ENCODE results near the gene ZMYND11. TPM values are rescaled to one million over a fixed set of nuclear protein-coding genes. Genes with fewer than 3 reads are reported as not detected.

ZMYND11 gene
- total and polyA plus RNA-seq, 7 donors = 21.5 to 138 (median 112) TPM

DNA sequence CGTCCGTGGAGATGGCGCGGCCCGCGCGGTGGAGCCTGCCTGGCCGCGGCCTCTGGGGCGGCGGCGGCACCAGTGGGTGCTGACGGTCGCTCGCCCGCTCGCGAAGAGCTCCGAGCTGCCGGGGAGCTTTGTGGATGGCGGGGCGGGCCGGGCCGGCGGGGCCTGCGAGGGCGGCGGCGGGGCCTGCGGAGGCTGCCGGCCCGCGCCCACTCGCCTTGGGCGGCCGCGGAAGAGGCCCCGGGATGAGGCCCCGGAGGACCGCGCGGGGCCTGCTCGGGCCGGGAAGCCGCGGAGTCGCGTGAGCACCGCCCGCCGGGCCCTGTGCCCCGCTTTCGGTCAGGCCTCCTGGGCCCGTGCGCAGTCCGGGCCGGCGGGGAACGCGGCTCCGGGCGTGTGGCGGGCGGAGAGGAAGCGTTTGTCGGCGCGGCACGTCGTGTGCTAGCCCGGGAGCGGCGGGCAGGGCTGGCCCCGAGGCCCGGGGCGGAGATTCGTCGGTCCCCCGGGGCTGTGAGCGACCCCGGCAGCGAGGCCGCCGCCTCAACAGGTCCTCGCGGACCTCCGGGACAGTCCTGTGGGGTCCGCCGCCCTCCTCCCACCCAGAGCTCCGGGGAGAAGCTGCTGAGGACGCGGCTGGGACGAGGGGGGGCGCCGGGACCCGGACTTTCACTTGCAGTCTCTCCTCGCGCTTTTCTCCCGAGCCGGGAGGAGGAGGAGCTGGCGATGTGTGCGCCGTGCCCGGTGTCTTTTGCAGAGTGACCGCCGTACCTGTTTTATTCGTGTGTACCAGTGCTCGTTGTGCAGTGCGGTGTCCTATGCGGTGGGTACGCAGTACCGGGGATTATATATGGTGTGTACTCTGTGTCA lies 578 bp downstream of the ZMYND11 start:
- Histone ChIP-seq H3K4me1 (peaks cover 0 to 61% (median 50%) of the 10 kb centered on the region in 4 donors), H3K36me3 (no peaks in the 10 kb centered on the region), H3K27ac (peak overlapping the region; percentile 94 to 100 (median 98)), H3K27me3 (no peaks in the 10 kb centered on the region), H3K4me3 (peak overlapping the region; percentile 83 to 94 (median 92)), H3K9me3 (no peaks in the 10 kb centered on the region)
- intact Hi-C loops (cut with DNase I) = no loop called here
- no peak for TF ChIP-seq CTCF (IDR thresholded peaks at IDR 0.05)
- no peak for TF ChIP-seq POLR2A (IDR thresholded peaks at IDR 0.05)
- TF ChIP-seq POLR2AphosphoS5 (IDR thresholded peaks at IDR 0.05) = peak in 3 of 4 donors; percentile 27 to 70 (median 52)
- WGBS, 2 donors = 0% methylated on average over 112 of the region's 112 CpGs
- peak; percentile 87 for DNase-seq

GRCh38 chr10:136465-136762 lies 1.2 kb downstream of the ZMYND11 start:
- no peaks in the 10 kb centered on the region for H3K36me3 ChIP-seq
- H3K4me3 ChIP-seq = peak overlapping the region; percentile 83 to 94 (median 92)
- no peaks in the 10 kb centered on the region for H3K27me3 ChIP-seq
- 3 to 14% methylated on average over 10 of the region's 10 CpGs for WGBS, 2 donors
- intact Hi-C loops (cut with DNase I) = no loop called here
- no peaks in the 10 kb centered on the region for H3K9me3 ChIP-seq
- DNase-seq = no peak
- H3K27ac ChIP-seq = peak overlapping the region; percentile 94 to 100 (median 98)
- peaks cover 0 to 61% (median 50%) of the 10 kb centered on the region in 4 donors for H3K4me1 ChIP-seq
- TF ChIP-seq EP300 (IDR thresholded peaks at IDR 0.05) = no peak
- TF ChIP-seq POLR2AphosphoS5 (IDR thresholded peaks at IDR 0.05) = no peak
- TF ChIP-seq POLR2A (IDR thresholded peaks at IDR 0.05) = no peak
- TF ChIP-seq CTCF (IDR thresholded peaks at IDR 0.05) = no peak

- Histone ChIP-seq H3K27me3 (no peaks in the 10 kb centered on the region), H3K36me3 (no peaks in the 10 kb centered on the region), H3K9me3 (no peaks in the 10 kb centered on the region), H3K27ac (peak overlapping the region in 2 of 4 donors; percentile 20 to 98), H3K4me3 (peak overlapping the region in 2 of 4 donors; percentile 91 to 94), H3K4me1 (peaks cover 0 to 61% (median 52%) of the 10 kb centered on the region in 4 donors)
- 76 to 90% methylated on average over 1 of the region's 1 CpG for WGBS, 2 donors
- intact Hi-C loops (cut with DNase I) = no loop called here
- DNase-seq = no peak
- TF ChIP-seq CTCF (IDR thresholded peaks at IDR 0.05) (peak in 1 of 4 experiments; percentile 25), POLR2AphosphoS5 (IDR thresholded peaks at IDR 0.05) (no peak)
These were observed 1.8 kb downstream of the ZMYND11 start for GRCh38 chr10:137031-137430.

GRCh38 chr10:137606-138005 lies 2.4 kb downstream of the ZMYND11 start:
- H3K36me3 ChIP-seq = no peaks in the 10 kb centered on the region

More at GRCh38 chr10:137606-138005, 2.4 kb downstream of the ZMYND11 start:
- H3K27ac ChIP-seq = peak overlapping the region in 1 of 4 donors; percentile 6
- no peak for DNase-seq
- intact Hi-C loops (cut with DNase I) = no loop called here
- no peak overlapping the region for H3K4me3 ChIP-seq
- H3K4me1 ChIP-seq = peaks cover 0 to 63% (median 51%) of the 10 kb centered on the region in 4 donors
- H3K27me3 ChIP-seq = no peaks in the 10 kb centered on the region
- no peak for TF ChIP-seq CTCF (IDR thresholded peaks at IDR 0.05)
- TF ChIP-seq EP300 (IDR thresholded peaks at IDR 0.05) = no peak
- no peak for TF ChIP-seq POLR2AphosphoS5 (IDR thresholded peaks at IDR 0.05)
- no peak for TF ChIP-seq POLR2A (IDR thresholded peaks at IDR 0.05)
- H3K9me3 ChIP-seq = no peaks in the 10 kb centered on the region

Measured in sigmoid colon (tissue), 7 donors.